HG03196 (cell line): Measurements from ENCODE around the gene DHRS11.

ENCODE experiments used
- ATAC-seq: cut with Tn5 transposase; IDR thresholded peaks from one replicate; pipeline ENCODE4 v1.9.1; 2021; ENCODE audit not compliant: unreplicated experiment

DHRS11 gene

GRCh38 chr17:36591434-36592315, at the start of gene DHRS11:
TSS of gene DHRS11 (plus strand) at chr17:36591879. CDS start at chr17:36592010, 131 bp downstream.
- peak; percentile 79 for ATAC-seq

GRCh38 chr17:36542755-36543154, 48.9 kb upstream of the DHRS11 start:
- no peak for ATAC-seq

DNA sequence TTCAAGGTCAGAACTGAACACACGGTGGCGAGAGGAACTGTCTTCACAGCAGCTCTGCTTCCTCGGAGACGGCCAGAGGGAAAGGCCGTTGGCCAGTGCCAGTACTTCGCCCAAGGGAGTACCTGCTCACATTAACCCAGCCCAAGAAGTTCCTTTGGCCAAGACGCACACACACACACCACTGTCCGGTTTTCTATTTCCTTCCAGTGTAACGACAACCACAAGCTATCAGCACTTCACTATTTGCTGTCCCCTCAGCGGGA, 47.7 kb upstream of the DHRS11 start:
- ATAC-seq, result no peak

GRCh38 chr17:36544307-36545076, 47.2 kb upstream of the DHRS11 start, which contains the start of gene GGNBP2:
TSS of gene GGNBP2 (plus strand) at chr17:36544919. CDS start at chr17:36545725, 806 bp downstream.
- ATAC-seq, result peak; percentile 49

GRCh38 chr17:36545077-36545464, 46.6 kb upstream of the DHRS11 start:
- peak; percentile 47 for ATAC-seq

DNA sequence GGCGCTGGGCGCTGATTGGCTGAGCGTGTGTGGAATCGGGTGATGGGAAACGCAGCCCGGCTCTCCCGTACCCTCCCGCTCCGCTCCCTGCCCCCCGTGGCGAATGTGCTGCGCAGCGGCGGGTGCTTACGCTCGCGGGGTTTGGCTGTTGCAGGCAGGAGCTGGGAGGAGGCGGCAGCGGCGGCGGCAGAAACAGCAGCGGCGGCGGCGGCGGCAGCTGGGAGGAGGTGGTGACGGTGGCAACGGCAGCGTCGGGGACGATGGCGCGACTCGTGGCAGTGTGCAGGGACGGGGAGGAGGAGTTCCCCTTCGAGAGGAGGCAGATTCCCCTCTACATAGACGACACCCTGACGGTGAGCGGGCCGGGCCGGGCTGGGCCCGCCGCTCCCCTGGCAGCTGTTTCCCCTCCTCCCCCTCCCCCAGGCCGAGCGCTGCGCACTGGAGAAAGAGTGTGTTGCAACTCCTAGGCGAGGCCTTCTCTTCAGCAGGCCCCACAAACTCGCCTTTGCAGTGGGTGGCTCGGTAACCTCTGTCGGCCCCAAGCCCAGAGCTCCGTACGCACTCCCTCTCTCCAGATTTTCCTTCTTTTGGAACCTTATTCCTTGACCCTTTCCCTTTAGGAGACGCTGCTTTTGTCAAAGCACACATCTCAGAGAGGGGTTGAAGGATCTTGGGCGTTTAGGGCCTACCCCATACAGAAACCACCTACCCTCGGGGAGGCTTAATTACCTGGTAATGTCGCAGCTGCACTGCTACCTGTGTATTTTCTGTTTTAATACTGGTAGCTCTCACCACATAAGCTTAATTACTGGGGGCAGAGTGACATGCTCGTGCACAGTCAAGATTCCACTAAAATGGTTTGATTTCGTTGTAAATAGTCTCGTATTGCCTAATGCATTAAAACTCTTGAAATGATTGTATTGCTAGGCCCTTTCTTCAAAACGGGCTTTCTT, 45.9 kb upstream of the DHRS11 start:
- ATAC-seq, result peak; percentile 56

DNA sequence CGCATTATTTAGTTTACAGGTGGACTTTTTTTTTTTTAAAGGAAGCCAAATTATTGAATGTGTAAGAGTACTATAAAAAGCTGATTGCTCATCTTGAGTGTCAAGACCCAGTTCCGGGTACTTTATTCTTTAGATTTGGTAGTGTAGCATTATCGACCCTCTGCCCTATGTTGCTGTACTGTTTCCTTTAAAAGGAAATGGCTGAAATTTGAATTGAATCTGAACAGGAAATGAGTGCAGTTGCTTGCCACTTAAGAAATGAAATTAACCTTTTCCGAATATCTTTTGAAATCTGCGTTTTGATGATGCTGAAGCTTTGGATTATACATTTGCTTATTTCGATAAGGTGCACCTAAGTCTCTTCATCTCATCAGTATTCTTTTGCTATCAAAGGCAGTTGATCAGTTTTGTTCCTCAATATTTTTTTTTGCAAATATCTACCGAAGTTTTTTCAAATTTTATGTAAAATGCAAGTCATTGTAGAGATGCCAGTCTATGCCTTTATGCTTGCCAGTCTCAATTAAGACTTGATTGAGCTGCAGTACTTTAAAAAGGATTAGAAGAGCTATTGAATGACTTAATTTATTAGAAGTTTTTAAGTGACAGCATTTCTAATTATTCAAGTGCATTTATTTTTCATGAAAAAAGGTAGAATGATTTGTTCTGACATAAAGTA, 45.1 kb upstream of the DHRS11 start:
- ATAC-seq, result no peak

DNA sequence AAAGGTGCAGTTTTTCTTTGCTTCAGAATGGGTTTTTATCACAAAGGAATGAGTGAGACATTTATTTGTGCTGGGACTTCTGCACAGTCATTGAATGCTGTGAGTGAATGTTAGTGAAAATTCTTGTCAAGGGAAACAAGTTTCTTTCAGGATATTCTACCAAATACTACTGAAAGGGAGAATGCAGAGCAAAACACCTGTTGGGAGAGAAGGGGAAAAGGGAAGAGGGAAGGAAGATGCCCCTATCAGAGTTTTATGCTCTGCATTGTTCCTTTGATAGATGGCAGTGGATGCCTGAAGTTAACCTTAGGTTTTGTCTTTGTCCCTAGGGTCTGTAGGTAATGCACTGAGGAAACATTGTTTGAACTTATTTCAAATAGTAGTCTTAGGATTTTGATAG, 43.9 kb upstream of the DHRS11 start:
- ATAC-seq, result no peak

- ATAC-seq, result no peak
Observed at GRCh38 chr17:36550491-36551417, 40.9 kb upstream of the DHRS11 start.

GRCh38 chr17:36553459-36553858, 38.2 kb upstream of the DHRS11 start:
- no peak for ATAC-seq

GRCh38 chr17:36566081-36566480, 25.6 kb upstream of the DHRS11 start:
- no peak for ATAC-seq

DNA sequence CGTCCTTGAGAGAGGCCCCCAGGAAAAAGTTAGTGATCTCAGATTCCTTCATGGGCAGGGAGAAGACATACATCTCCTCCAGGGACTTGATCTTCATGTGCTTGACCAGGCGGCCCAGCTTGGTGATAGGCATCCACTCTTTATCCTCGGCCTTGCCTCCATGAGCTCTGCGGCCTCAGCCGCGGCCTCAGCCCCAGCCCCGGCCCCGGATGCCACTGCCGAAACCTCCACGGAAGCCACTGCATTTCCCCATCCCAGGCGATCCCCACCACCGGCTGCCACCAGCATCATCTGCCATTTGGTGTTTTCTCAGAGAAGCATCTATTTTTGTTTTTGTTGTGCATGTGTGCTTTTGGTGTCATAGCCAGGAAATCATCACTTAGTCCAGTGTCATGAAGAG, 16.7 kb upstream of the DHRS11 start:
- no peak for ATAC-seq

DNA sequence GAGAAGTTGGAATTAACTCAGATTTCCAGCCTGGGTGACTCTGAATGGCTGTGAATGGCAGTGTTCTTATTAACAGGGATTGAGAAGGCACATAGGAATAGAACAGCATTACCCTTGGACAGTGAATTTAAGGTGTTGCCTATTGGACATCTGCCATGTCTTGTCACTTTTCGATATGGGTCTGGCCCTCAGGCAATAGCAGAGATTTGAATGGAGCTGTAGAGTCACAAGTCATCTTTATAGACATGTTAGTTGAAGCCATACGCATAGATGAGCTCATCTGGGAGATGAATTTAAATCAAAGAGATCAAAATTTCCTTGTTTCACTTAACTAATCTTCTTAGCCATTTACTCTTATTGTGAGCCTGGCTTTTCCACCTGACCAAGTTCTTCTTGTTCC, 14.9 kb upstream of the DHRS11 start:
- no peak for ATAC-seq

DNA sequence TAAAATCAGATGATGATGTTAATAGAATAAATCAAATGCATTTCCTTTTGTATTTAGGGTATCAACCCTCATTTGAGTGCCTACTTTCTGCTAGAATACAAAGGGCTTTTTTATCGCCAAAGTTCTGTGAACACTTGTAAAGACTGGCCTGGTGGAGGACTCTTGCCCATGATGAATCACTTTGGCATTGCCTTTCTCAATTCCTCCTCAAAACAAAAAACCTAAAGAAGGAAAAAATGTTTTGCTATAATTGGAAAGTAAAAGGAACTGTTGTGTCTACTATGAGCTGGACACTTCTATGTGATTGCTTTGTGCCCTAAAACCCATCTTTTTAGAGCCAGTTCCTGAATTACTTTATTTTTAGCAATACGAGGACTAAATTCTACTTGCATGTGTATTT, 13.0 kb upstream of the DHRS11 start:
- no peak for ATAC-seq

DNA sequence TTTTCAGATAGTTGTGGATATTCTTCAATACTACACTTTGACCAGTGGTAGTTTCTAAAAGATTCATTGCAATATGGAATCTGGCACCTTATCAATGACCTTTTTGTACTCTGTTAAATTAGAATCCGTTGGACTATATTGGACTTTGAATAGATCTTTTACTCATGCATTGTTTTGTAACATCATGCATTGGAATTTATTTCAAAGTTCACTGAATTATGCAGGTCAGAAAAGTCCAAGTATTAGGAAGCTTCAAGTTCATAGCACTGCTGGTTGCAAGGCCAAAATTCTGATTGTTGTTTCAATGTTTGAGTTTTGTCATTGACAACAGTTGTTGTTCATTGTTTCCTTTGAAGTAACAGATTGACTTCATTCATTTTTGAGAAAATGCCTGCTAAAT, 7.9 kb upstream of the DHRS11 start:
- ATAC-seq, result no peak

DNA sequence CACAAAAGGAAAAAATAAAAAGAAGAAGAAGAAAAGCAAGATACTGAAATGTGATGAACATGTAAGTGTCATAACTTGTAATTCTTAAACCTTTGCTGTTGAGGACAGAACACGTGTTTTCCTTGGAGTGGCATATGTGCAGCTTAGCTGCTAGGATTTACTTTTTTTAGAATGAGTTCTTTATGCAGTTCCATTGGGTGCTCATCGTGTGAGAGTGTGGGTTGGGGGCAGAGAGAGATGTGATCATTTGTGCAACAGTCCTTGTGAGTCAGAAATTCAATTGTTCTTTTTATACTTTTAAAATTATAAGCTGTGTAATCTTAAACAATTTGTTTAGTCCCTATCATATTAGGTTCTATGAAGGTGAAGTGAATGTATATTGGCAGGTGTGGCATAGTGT, 5.5 kb upstream of the DHRS11 start:
- no peak for ATAC-seq

DNA sequence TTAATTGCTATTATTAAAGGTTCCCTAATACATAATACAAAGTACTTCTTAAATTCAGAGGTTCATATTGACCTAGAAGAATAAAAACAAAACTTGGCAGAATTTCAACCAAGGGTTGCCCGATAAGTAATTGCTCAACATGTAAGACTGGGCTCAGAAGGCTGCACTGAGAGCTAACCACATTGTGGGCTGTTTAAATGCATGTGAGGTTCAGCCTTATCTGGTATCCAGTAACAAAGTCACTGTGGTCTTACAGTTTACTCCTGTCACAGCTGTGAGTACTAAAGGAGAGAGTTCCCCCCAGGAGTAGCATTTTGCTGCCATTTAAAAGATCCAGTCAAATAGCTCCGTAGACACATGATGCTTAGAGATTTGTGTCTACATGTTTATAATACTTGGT, 1.6 kb upstream of the DHRS11 start:
- ATAC-seq, result no peak

GRCh38 chr17:36592316-36592715, 637 bp downstream of the DHRS11 start:
- ATAC-seq, result no peak

GRCh38 chr17:36592716-36593321, 1.1 kb downstream of the DHRS11 start:
- ATAC-seq, result no peak
